Upper lobe of left lung (tissue), 4 donors: ENCODE results near the gene TFCP2L1.

Source experiments
- CTCF ChIP-seq, 6 experiments: fragments of 450-650 bp in 4 of 6; fragments of 200-600 bp in 2 of 6; sonication (generic) in 2 of 6; IDR thresholded peaks; one replicate each; pipeline ENCODE4 v1.5.1; 2016 to 2019; ENCODE audit warnings: antibody characterized with exemption in 6 of 6
- POLR2AphosphoS5 ChIP-seq, 2 donors: sonication (generic); formaldehyde crosslinking; IDR thresholded peaks; one replicate each; pipeline ENCODE4 v1.5.1; 2017; ENCODE audit warnings: antibody characterized with exemption in 2 of 2

GRCh38 chr2:121203591-121204249 is 81.3 kb downstream of the TFCP2L1 start:
- no peak for TF ChIP-seq CTCF (IDR thresholded peaks at IDR 0.05)
- TF ChIP-seq POLR2AphosphoS5 (IDR thresholded peaks at IDR 0.05), result no peak
